Occipital lobe (tissue), 2 donors: Measurements from ENCODE around the gene RRAGC. TPM values are rescaled to one million over a fixed set of nuclear protein-coding genes. Genes with fewer than 3 reads are reported as not detected.

Source experiments
- small RNA-seq: library from RNA; depleted of rRNA; stranded (forward); fragments of <200 nt; gene quantifications from one replicate; pipeline ENCODE3, GENCODE V24; 2014
- total RNA-seq: library from RNA; depleted of rRNA; stranded (reverse); fragments of >200 nt; gene quantifications from one replicate; pipeline ENCODE4 v1.2.3, GENCODE V29; 2014

The RRAGC gene
- total RNA-seq, 1 donor from 2014 or later, result 19.0 TPM

Small RNAs within 50 kb of the gene (small RNA-seq; reads per million reads assigned to genes)
- not detected for gene GJA9-MYCBP

Other genes with a start within 250 kb of the RRAGC start
- gene MYCBP, start 13.6 kb upstream of the RRAGC start, total RNA-seq, result 2.2 TPM
- gene GJA9, start 21.8 kb upstream of the RRAGC start, total RNA-seq, result not detected
- not detected for gene RHBDL2, start 82.1 kb upstream of the RRAGC start, total RNA-seq
- gene AKIRIN1, start 131.5 kb upstream of the RRAGC start, total RNA-seq, result 57.2 TPM
- 268 TPM for gene NDUFS5, start 166.6 kb upstream of the RRAGC start, total RNA-seq